ENCODE results near the gene TRABD2B.

The TRABD2B gene

GRCh38 chr1:47785561-47786271 lies 211.5 kb downstream of the TRABD2B start:
- Histone ChIP-seq H3K9ac (ENCODE audit: low read depth, low read length) (no peak overlapping the region), H3K79me2 (ENCODE audit: insufficient read depth, low read length) (no peaks in the 10 kb centered on the region), H4K20me1 (ENCODE audit: insufficient read depth, low read length) (no peaks in the 10 kb centered on the region; the same call in 1 of the 2 replicates), H3K9me3 (ENCODE audit: insufficient read depth, low read length, severe bottlenecking) (no peaks in the 10 kb centered on the region), H3K36me3 (ENCODE audit: insufficient read depth, low read length) (no peaks in the 10 kb centered on the region), H3K27ac (ENCODE audit: low read length) (no peak overlapping the region), H3K27me3 (ENCODE audit: insufficient read depth, low read length, poor library complexity) (peaks cover 12% of the 10 kb centered on the region), H2AFZ (ENCODE audit: low read depth, low read length) (no peak overlapping the region), H3K4me1 (ENCODE audit: insufficient read depth, low read length) (no peaks in the 10 kb centered on the region), H3K4me2 (ENCODE audit: insufficient read depth, low read length) (no peak overlapping the region), H3K4me3 (ENCODE audit: low read depth in 1 of 2, low read length in 2 of 2) (no peak overlapping the region)
- no peak for ATAC-seq (ENCODE audit: insufficient read depth, low read depth)
- DNase-seq = no peak
- TF ChIP-seq CTCF (IDR thresholded peaks at IDR 0.05; ENCODE audit: borderline replicate concordance, extremely low read depth, low read length, poor library complexity, severe bottlenecking) (no peak), EZH2 (IDR thresholded peaks at IDR 0.05; ENCODE audit: borderline replicate concordance, low read depth, low read length, severe bottlenecking) (no peak)

GRCh38 chr1:47785118-47785517 lies 212.1 kb downstream of the TRABD2B start:
- Histone ChIP-seq H3K27ac (ENCODE audit: low read length) (no peak overlapping the region), H3K9me3 (ENCODE audit: insufficient read depth, low read length, severe bottlenecking) (no peaks in the 10 kb centered on the region), H2AFZ (ENCODE audit: low read depth, low read length) (no peak overlapping the region), H3K4me3 (ENCODE audit: low read depth in 1 of 2, low read length in 2 of 2) (no peak overlapping the region), H3K4me2 (ENCODE audit: insufficient read depth, low read length) (no peak overlapping the region), H3K36me3 (ENCODE audit: insufficient read depth, low read length) (no peaks in the 10 kb centered on the region), H3K9ac (ENCODE audit: low read depth, low read length) (no peak overlapping the region), H3K27me3 (ENCODE audit: insufficient read depth, low read length, poor library complexity) (peaks cover 12% of the 10 kb centered on the region), H4K20me1 (ENCODE audit: insufficient read depth, low read length) (no peaks in the 10 kb centered on the region; the same call in 1 of the 2 replicates), H3K4me1 (ENCODE audit: insufficient read depth, low read length) (no peaks in the 10 kb centered on the region), H3K79me2 (ENCODE audit: insufficient read depth, low read length) (no peaks in the 10 kb centered on the region)
- DNase-seq (no peak), ATAC-seq (ENCODE audit: insufficient read depth, low read depth) (no peak)
- TF ChIP-seq CTCF (IDR thresholded peaks at IDR 0.05; ENCODE audit: borderline replicate concordance, extremely low read depth, low read length, poor library complexity, severe bottlenecking) (no peak), EZH2 (IDR thresholded peaks at IDR 0.05; ENCODE audit: borderline replicate concordance, low read depth, low read length, severe bottlenecking) (no peak)

GRCh38 chr1:47784497-47784822 lies 212.7 kb downstream of the TRABD2B start:
- no peak for TF ChIP-seq EZH2 (IDR thresholded peaks at IDR 0.05; ENCODE audit: borderline replicate concordance, low read depth, low read length, severe bottlenecking)
- TF ChIP-seq CTCF (IDR thresholded peaks at IDR 0.05; ENCODE audit: borderline replicate concordance, extremely low read depth, low read length, poor library complexity, severe bottlenecking) = no peak
- H4K20me1 ChIP-seq (ENCODE audit: insufficient read depth, low read length) = peaks cover 3% of the 10 kb centered on the region; the same call in 1 of the 2 replicates
- DNase-seq (no peak), ATAC-seq (ENCODE audit: insufficient read depth, low read depth) (no peak)
- H3K36me3 ChIP-seq (ENCODE audit: insufficient read depth, low read length) = no peaks in the 10 kb centered on the region
- no peaks in the 10 kb centered on the region for H3K79me2 ChIP-seq (ENCODE audit: insufficient read depth, low read length)
- no peak overlapping the region for H3K4me3 ChIP-seq (ENCODE audit: low read depth in 1 of 2, low read length in 2 of 2)
- H2AFZ ChIP-seq (ENCODE audit: low read depth, low read length) = no peak overlapping the region
- no peak overlapping the region for H3K27ac ChIP-seq (ENCODE audit: low read length)
- H3K9ac ChIP-seq (ENCODE audit: low read depth, low read length) = no peak overlapping the region
- no peaks in the 10 kb centered on the region for H3K4me1 ChIP-seq (ENCODE audit: insufficient read depth, low read length)
- no peak overlapping the region for H3K4me2 ChIP-seq (ENCODE audit: insufficient read depth, low read length)
- H3K9me3 ChIP-seq (ENCODE audit: insufficient read depth, low read length, severe bottlenecking) = no peaks in the 10 kb centered on the region
- peaks cover 12% of the 10 kb centered on the region for H3K27me3 ChIP-seq (ENCODE audit: insufficient read depth, low read length, poor library complexity)

Data from DND-41 (cell line).